K562 (cell line): Measurements from ENCODE around the gene GLYATL1B. TPM values are rescaled to one million over a fixed set of nuclear protein-coding genes. Genes with fewer than 3 reads are reported as not detected.
A peak's percentile ranks its signal among the peaks of the same experiment; 100 is the strongest.

Experiments
- BDP1 ChIP-seq: IDR thresholded peaks from 3 replicates; pipeline ENCODE4 v1.6.1; 2011; ENCODE audit not compliant: insufficient read length, insufficient read depth
- CBX1 ChIP-seq: sonication (generic); IDR thresholded peaks from 2 replicates; pipeline ENCODE4 v1.6.1; 2016; ENCODE audit warnings: antibody characterized with exemption, low read depth, mild to moderate bottlenecking
- CREM ChIP-seq: IDR thresholded peaks from 2 replicates; pipeline ENCODE4 v1.6.1; 2014; ENCODE audit warnings: antibody characterized with exemption, low read depth
- CXXC5 ChIP-seq: fragments of 250-450 bp; sonication (Bioruptor Pico); IDR thresholded peaks from 2 replicates; pipeline ENCODE4 v1.8.0; 2022; ENCODE audit warnings: inconsistent platforms, mild to moderate bottlenecking, moderate library complexity
- ELF1 ChIP-seq: fragments of 200-800 bp; sonication (Bioruptor generic); IDR thresholded peaks from 2 replicates; pipeline ENCODE4 v1.6.1; 2016; ENCODE audit warnings: missing genetic modification characterization, missing compliant biosample characterization
- MEIS2 ChIP-seq: fragments of 450-650 bp; IDR thresholded peaks from 2 replicates; pipeline ENCODE4 v1.6.1; 2014; ENCODE audit warnings: mild to moderate bottlenecking; ENCODE audit not compliant: partially characterized antibody
- RAD21 ChIP-seq, 2 experiments: fragments of 250-450 bp in 1 of 2; fragments of 450-650 bp in 1 of 2; sonication (Bioruptor Pico) in 1 of 2; formaldehyde crosslinking in 1 of 2; IDR thresholded peaks in 1 of 2; conservative IDR thresholded peaks in 1 of 2; 2 replicates each; pipeline versions ENCODE4 v1.4.0 to v1.8.0; 2020 to 2022; ENCODE audit warnings: mild to moderate bottlenecking in 2 of 2, moderate library complexity in 1 of 2
- TRIM28 ChIP-seq: fragments of 450-650 bp; IDR thresholded peaks from 2 replicates; pipeline ENCODE4 v1.6.1; 2017
- ZNF384 ChIP-seq: IDR thresholded peaks from 2 replicates; pipeline ENCODE4 v1.6.1; 2012; ENCODE audit warnings: low read depth, low read length, improper control_type of control experiment
- polyA plus RNA-seq, 8 experiments: library from polyadenylated mRNA; depleted of rRNA in 4 of 8; stranded (reverse) in 5 of 8; unstranded in 3 of 8; fragments of >200 nt; fragmentation: Nextera tagmentation in 2 of 8; fragmentation: Illumina TruSeq in 1 of 8; extraction: Ambion mirVana in 2 of 8; extraction: Trizol in 1 of 8; gene quantifications; 2 replicates each; pipeline versions ENCODE4 v1.2.1 to v1.2.3, GENCODE V29; 2011 to 2014; ENCODE audit warnings: inconsistent platforms in 1 of 8, missing spikeins in 1 of 8
- total RNA-seq, 7 experiments: library from RNA; depleted of rRNA in 6 of 7; stranded (reverse); fragments of >200 nt in 6 of 7; fragmentation: Illumina TruSeq in 2 of 7; extraction: Trizol in 2 of 7; gene quantifications; 2 replicates each; pipeline versions ENCODE4 v1.2.1 to v1.2.3, GENCODE V29; 2011 to 2021; ENCODE audit warnings: low replicate concordance in 1 of 7
- TF ChIP-seq, protein P1 (sequence below): sonication (generic); formaldehyde crosslinking; IDR thresholded peaks from 2 replicates; pipeline ENCODE4 v1.8.1; 2023; ENCODE audit warnings: missing genetic modification reagents, mild to moderate bottlenecking, borderline replicate concordance
- TF ChIP-seq, protein P2 (sequence below), 2 experiments: IDR thresholded peaks in 1 of 2; conservative IDR thresholded peaks in 1 of 2; 2 replicates each; pipeline ENCODE4 v1.6.1; 2016; ENCODE audit warnings: low read depth in 2 of 2, mild to moderate bottlenecking in 1 of 2, missing compliant biosample characterization in 1 of 2, missing genetic modification characterization in 1 of 2, moderate library complexity in 1 of 2
- TF ChIP-seq, protein P3 (sequence below), 2 experiments: IDR thresholded peaks; 2 replicates each; pipeline ENCODE4 v1.6.1; 2011; ENCODE audit warnings: borderline replicate concordance in 1 of 2, control low read depth in 1 of 2, low read depth in 1 of 2, low read length in 1 of 2, mild to moderate bottlenecking in 1 of 2, mixed read lengths in 1 of 2, moderate library complexity in 1 of 2; ENCODE audit not compliant: insufficient read depth in 1 of 2, insufficient read length in 1 of 2, poor library complexity in 1 of 2, severe bottlenecking in 1 of 2; ENCODE audit errors: extremely low read depth in 1 of 2
- TF ChIP-seq, protein P4 (sequence below): fragments of 450-650 bp; IDR thresholded peaks from 2 replicates; pipeline ENCODE4 v1.7.0; 2016; ENCODE audit warnings: borderline replicate concordance
- TF ChIP-seq, protein P5 (sequence below): fragments of 450-650 bp; IDR thresholded peaks from 2 replicates; pipeline ENCODE4 v1.6.1; 2016

The GLYATL1B gene
- total and polyA plus RNA-seq, 9 of the 15 experiments (the other 6 are each of a cell fraction or from before 2014, with no cell fraction given) = not detected

DNA sequence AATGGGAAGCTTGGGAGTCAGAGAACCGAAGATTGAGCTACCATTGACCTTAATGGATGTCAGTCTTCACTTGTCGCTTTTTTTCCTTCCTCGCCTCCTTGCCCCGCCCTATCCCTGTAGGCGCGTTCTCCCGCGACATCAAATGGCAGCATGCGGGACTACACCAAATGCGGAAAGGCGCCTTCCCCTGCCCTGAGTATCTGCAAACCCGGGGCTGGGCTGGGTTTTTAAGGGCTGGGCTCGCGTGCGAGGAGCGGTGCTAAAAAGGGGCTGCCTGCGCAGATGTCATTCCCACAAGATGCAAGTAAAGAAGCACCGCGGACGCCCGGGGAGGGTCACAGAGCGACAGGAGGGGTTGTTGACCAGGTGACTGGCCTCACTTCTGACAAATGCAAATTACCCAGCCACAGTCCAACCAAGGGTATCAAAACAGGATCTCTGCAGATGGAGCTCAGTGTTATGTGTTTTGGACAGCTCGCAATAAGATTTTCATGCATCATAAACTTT is 16.2 kb downstream of the GLYATL1B start (continued):
- TF ChIP-seq, protein P1, sequence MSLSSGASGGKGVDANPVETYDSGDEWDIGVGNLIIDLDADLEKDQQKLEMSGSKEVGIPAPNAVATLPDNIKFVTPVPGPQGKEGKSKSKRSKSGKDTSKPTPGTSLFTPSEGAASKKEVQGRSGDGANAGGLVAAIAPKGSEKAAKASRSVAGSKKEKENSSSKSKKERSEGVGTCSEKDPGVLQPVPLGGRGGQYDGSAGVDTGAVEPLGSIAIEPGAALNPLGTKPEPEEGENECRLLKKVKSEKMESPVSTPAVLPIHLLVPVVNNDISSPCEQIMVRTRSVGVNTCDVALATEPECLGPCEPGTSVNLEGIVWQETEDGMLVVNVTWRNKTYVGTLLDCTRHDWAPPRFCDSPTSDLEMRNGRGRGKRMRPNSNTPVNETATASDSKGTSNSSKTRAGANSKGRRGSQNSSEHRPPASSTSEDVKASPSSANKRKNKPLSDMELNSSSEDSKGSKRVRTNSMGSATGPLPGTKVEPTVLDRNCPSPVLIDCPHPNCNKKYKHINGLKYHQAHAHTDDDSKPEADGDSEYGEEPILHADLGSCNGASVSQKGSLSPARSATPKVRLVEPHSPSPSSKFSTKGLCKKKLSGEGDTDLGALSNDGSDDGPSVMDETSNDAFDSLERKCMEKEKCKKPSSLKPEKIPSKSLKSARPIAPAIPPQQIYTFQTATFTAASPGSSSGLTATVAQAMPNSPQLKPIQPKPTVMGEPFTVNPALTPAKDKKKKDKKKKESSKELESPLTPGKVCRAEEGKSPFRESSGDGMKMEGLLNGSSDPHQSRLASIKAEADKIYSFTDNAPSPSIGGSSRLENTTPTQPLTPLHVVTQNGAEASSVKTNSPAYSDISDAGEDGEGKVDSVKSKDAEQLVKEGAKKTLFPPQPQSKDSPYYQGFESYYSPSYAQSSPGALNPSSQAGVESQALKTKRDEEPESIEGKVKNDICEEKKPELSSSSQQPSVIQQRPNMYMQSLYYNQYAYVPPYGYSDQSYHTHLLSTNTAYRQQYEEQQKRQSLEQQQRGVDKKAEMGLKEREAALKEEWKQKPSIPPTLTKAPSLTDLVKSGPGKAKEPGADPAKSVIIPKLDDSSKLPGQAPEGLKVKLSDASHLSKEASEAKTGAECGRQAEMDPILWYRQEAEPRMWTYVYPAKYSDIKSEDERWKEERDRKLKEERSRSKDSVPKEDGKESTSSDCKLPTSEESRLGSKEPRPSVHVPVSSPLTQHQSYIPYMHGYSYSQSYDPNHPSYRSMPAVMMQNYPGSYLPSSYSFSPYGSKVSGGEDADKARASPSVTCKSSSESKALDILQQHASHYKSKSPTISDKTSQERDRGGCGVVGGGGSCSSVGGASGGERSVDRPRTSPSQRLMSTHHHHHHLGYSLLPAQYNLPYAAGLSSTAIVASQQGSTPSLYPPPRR (CRISPR knock-in tag) = no peak
- peak; percentile 24 to 49; a peak in 3 of 4 replicates for TF ChIP-seq RAD21 (CRISPR knock-in tag; conservative IDR thresholded peaks at IDR 0.05 in 1 of 2, IDR thresholded peaks at IDR 0.05 in 1 of 2)
- TF ChIP-seq, protein P2, sequence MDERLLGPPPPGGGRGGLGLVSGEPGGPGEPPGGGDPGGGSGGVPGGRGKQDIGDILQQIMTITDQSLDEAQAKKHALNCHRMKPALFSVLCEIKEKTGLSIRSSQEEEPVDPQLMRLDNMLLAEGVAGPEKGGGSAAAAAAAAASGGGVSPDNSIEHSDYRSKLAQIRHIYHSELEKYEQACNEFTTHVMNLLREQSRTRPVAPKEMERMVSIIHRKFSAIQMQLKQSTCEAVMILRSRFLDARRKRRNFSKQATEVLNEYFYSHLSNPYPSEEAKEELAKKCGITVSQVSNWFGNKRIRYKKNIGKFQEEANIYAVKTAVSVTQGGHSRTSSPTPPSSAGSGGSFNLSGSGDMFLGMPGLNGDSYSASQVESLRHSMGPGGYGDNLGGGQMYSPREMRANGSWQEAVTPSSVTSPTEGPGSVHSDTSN (CRISPR knock-in tag; IDR thresholded peaks at IDR 0.05; ENCODE audit: low read depth) = no peak
- TF ChIP-seq, protein P2 (tag; conservative IDR thresholded peaks at IDR 0.05; ENCODE audit: low read depth) = peak; percentile 47; the same call in 1 of the 2 replicates
- TF ChIP-seq, protein P3, sequence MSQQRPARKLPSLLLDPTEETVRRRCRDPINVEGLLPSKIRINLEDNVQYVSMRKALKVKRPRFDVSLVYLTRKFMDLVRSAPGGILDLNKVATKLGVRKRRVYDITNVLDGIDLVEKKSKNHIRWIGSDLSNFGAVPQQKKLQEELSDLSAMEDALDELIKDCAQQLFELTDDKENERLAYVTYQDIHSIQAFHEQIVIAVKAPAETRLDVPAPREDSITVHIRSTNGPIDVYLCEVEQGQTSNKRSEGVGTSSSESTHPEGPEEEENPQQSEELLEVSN (IDR thresholded peaks at IDR 0.05; ENCODE audit: borderline replicate concordance in 1 of 2, extremely low read depth in 1 of 2, insufficient read depth in 1 of 2, insufficient read length in 1 of 2, low read depth in 1 of 2, low read length in 1 of 2, poor library complexity in 1 of 2, severe bottlenecking in 1 of 2) = peak in 1 of 2 experiments; percentile 55
- TF ChIP-seq, protein P4, sequence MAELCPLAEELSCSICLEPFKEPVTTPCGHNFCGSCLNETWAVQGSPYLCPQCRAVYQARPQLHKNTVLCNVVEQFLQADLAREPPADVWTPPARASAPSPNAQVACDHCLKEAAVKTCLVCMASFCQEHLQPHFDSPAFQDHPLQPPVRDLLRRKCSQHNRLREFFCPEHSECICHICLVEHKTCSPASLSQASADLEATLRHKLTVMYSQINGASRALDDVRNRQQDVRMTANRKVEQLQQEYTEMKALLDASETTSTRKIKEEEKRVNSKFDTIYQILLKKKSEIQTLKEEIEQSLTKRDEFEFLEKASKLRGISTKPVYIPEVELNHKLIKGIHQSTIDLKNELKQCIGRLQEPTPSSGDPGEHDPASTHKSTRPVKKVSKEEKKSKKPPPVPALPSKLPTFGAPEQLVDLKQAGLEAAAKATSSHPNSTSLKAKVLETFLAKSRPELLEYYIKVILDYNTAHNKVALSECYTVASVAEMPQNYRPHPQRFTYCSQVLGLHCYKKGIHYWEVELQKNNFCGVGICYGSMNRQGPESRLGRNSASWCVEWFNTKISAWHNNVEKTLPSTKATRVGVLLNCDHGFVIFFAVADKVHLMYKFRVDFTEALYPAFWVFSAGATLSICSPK = no peak
- 0 out of 2 replicates have a peak, but pooled peaks have one; percentile 15 for TF ChIP-seq CXXC5 (CRISPR knock-in tag)
- TF ChIP-seq ELF1 (tag) = peak; percentile 35; the same call in 1 of the 2 replicates
- TF ChIP-seq CBX1 = no peak
- TF ChIP-seq BDP1 = no peak
- TF ChIP-seq CREM = 0 out of 2 replicates have a peak, but pooled peaks have one; percentile 25
- TF ChIP-seq TRIM28 = no peak
- TF ChIP-seq MEIS2 = peak; percentile 45
- TF ChIP-seq ZNF384 = peak; percentile 71
- TF ChIP-seq, protein P5, sequence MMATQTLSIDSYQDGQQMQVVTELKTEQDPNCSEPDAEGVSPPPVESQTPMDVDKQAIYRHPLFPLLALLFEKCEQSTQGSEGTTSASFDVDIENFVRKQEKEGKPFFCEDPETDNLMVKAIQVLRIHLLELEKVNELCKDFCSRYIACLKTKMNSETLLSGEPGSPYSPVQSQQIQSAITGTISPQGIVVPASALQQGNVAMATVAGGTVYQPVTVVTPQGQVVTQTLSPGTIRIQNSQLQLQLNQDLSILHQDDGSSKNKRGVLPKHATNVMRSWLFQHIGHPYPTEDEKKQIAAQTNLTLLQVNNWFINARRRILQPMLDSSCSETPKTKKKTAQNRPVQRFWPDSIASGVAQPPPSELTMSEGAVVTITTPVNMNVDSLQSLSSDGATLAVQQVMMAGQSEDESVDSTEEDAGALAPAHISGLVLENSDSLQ = peak; percentile 69
